GM18526 (cell line): Measurements from ENCODE around the gene FYN.

Experiments used
- POLR2A ChIP-seq: IDR thresholded peaks from 3 replicates; pipeline ENCODE4 v1.6.1; 2011; ENCODE audit not compliant: insufficient read length; ENCODE audit errors: extremely low read depth

FYN gene

GRCh38 chr6:111873178-111874024, at the start of gene FYN:
TSS of gene FYN (minus strand) at chr6:111873452. CDS start at chr6:111720051, 153,401 bp downstream.
- no peak for TF ChIP-seq POLR2A

- no peak for TF ChIP-seq POLR2A
These were observed 49.4 kb upstream of the FYN start for GRCh38 chr6:111922454-111923297.

- no peak for TF ChIP-seq POLR2A
These were observed 47.9 kb upstream of the FYN start for GRCh38 chr6:111921103-111921502.

- no peak for TF ChIP-seq POLR2A
These were observed 47.3 kb upstream of the FYN start for GRCh38 chr6:111920578-111920977.

- no peak for TF ChIP-seq POLR2A
These were observed 45.6 kb upstream of the FYN start for GRCh38 chr6:111918825-111919224.

- no peak for TF ChIP-seq POLR2A
These were observed 43.5 kb upstream of the FYN start for GRCh38 chr6:111916747-111917146.

GRCh38 chr6:111914617-111915016, 41.4 kb upstream of the FYN start:
- TF ChIP-seq POLR2A = no peak

- no peak for TF ChIP-seq POLR2A
These were observed 39.7 kb upstream of the FYN start for GRCh38 chr6:111912904-111913303.

GRCh38 chr6:111911428-111911827, 38.2 kb upstream of the FYN start:
- TF ChIP-seq POLR2A = no peak

GRCh38 chr6:111909238-111909637, 36.0 kb upstream of the FYN start:
- TF ChIP-seq POLR2A = no peak

GRCh38 chr6:111900735-111901134, 27.5 kb upstream of the FYN start:
- no peak for TF ChIP-seq POLR2A

GRCh38 chr6:111899531-111899930, 26.3 kb upstream of the FYN start:
- TF ChIP-seq POLR2A = no peak

GRCh38 chr6:111898452-111898851, 25.2 kb upstream of the FYN start:
- TF ChIP-seq POLR2A = no peak

- no peak for TF ChIP-seq POLR2A
These were observed 21.7 kb upstream of the FYN start for GRCh38 chr6:111894951-111895350.

GRCh38 chr6:111894272-111894671, 21.0 kb upstream of the FYN start:
- no peak for TF ChIP-seq POLR2A

- no peak for TF ChIP-seq POLR2A
These were observed 19.2 kb upstream of the FYN start for GRCh38 chr6:111892431-111892830.

- TF ChIP-seq POLR2A = no peak
These were observed 17.7 kb upstream of the FYN start for GRCh38 chr6:111890988-111891387.
